ENCODE measurements around the gene VWC2L. TPM values are rescaled to one million over a fixed set of nuclear protein-coding genes. Genes with fewer than 3 reads are reported as not detected.

Gene VWC2L
- total and polyA plus RNA-seq, 2 experiments from 2014 or later: not detected

DNA sequence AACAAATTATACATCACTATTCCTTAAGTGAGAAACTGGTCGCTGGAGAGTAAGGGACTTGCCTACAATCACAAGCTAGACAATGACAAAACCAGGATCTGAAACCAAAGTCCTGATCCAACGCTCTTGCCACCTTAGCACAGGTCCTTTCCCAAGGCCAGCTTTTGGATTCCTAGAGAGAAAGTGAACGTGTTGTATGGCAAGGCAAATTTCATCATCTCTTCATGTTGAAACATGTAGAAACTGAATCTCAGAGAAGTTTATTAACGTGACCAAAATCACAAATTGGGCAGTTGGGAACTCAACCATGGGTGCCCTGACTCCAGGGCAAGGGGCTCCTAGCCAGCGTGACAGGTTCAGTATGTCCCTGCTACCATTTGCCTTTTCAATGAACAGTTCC is 118.2 kb downstream of the VWC2L start (continued):
- TF ChIP-seq, protein P1, sequence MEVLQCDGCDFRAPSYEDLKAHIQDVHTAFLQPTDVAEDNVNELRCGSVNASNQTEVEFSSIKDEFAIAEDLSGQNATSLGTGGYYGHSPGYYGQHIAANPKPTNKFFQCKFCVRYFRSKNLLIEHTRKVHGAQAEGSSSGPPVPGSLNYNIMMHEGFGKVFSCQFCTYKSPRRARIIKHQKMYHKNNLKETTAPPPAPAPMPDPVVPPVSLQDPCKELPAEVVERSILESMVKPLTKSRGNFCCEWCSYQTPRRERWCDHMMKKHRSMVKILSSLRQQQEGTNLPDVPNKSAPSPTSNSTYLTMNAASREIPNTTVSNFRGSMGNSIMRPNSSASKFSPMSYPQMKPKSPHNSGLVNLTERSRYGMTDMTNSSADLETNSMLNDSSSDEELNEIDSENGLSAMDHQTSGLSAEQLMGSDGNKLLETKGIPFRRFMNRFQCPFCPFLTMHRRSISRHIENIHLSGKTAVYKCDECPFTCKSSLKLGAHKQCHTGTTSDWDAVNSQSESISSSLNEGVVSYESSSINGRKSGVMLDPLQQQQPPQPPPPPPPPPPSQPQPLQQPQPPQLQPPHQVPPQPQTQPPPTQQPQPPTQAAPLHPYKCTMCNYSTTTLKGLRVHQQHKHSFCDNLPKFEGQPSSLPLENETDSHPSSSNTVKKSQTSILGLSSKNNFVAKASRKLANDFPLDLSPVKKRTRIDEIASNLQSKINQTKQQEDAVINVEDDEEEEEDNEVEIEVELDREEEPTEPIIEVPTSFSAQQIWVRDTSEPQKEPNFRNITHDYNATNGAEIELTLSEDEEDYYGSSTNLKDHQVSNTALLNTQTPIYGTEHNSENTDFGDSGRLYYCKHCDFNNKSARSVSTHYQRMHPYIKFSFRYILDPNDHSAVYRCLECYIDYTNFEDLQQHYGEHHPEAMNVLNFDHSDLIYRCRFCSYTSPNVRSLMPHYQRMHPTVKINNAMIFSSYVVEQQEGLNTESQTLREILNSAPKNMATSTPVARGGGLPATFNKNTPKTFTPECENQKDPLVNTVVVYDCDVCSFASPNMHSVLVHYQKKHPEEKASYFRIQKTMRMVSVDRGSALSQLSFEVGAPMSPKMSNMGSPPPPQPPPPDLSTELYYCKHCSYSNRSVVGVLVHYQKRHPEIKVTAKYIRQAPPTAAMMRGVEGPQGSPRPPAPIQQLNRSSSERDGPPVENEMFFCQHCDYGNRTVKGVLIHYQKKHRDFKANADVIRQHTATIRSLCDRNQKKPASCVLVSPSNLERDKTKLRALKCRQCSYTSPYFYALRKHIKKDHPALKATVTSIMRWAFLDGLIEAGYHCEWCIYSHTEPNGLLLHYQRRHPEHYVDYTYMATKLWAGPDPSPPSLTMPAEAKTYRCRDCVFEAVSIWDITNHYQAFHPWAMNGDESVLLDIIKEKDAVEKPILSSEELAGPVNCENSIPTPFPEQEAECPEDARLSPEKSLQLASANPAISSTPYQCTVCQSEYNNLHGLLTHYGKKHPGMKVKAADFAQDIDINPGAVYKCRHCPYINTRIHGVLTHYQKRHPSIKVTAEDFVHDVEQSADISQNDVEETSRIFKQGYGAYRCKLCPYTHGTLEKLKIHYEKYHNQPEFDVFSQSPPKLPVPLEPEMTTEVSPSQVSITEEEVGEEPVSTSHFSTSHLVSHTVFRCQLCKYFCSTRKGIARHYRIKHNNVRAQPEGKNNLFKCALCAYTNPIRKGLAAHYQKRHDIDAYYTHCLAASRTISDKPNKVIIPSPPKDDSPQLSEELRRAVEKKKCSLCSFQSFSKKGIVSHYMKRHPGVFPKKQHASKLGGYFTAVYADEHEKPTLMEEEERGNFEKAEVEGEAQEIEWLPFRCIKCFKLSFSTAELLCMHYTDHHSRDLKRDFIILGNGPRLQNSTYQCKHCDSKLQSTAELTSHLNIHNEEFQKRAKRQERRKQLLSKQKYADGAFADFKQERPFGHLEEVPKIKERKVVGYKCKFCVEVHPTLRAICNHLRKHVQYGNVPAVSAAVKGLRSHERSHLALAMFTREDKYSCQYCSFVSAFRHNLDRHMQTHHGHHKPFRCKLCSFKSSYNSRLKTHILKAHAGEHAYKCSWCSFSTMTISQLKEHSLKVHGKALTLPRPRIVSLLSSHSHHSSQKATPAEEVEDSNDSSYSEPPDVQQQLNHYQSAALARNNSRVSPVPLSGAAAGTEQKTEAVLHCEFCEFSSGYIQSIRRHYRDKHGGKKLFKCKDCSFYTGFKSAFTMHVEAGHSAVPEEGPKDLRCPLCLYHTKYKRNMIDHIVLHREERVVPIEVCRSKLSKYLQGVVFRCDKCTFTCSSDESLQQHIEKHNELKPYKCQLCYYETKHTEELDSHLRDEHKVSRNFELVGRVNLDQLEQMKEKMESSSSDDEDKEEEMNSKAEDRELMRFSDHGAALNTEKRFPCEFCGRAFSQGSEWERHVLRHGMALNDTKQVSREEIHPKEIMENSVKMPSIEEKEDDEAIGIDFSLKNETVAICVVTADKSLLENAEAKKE (CRISPR knock-in tag; IDR thresholded peaks at IDR 0.05): no peak
- TF ChIP-seq CREB1 (CRISPR knock-in tag; IDR thresholded peaks at IDR 0.05; ENCODE audit: low read depth) (no peak), JUNB (IDR thresholded peaks at IDR 0.05; ENCODE audit: unreplicated experiment) (no peak), EZH2phosphoT487 (IDR thresholded peaks at IDR 0.05; ENCODE audit: unreplicated experiment) (no peak)

DNA sequence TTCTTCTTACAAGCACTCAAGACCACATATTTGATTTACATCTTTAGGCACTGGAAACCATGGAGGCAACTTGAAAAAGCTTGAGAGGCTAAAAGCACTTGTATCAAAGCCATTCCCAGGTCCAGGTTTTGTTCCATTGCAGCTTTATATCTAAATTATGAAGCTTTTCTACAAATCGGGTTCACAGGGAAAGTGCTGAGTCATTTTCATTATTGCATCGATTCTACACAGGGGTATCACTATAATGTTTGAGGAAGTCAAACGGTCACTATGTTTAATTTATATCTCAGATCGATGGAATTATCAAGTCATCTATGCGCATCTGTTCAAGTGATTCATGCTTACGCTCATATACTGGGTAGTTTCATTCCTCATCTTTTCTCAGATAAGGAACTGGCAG is 118.7 kb downstream of the VWC2L start:
- DNase-seq (ENCODE audit: low spot score): no peak
- TF ChIP-seq STAT1 (IDR thresholded peaks at IDR 0.05; ENCODE audit: unreplicated experiment): no peak
- TF ChIP-seq JUNB (IDR thresholded peaks at IDR 0.05; ENCODE audit: unreplicated experiment): no peak
- TF ChIP-seq, protein P2, sequence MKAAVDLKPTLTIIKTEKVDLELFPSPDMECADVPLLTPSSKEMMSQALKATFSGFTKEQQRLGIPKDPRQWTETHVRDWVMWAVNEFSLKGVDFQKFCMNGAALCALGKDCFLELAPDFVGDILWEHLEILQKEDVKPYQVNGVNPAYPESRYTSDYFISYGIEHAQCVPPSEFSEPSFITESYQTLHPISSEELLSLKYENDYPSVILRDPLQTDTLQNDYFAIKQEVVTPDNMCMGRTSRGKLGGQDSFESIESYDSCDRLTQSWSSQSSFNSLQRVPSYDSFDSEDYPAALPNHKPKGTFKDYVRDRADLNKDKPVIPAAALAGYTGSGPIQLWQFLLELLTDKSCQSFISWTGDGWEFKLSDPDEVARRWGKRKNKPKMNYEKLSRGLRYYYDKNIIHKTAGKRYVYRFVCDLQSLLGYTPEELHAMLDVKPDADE (IDR thresholded peaks at IDR 0.05): no peak
- no peak for TF ChIP-seq EZH2phosphoT487 (IDR thresholded peaks at IDR 0.05; ENCODE audit: unreplicated experiment)
- no peak for TF ChIP-seq ZNF114 (CRISPR knock-in tag; IDR thresholded peaks at IDR 0.05)
- TF ChIP-seq, protein P1 (CRISPR knock-in tag; IDR thresholded peaks at IDR 0.05): no peak
- TF ChIP-seq CREB1 (CRISPR knock-in tag; IDR thresholded peaks at IDR 0.05; ENCODE audit: low read depth): no peak
- no peak for TF ChIP-seq EZH2 (IDR thresholded peaks at IDR 0.05; ENCODE audit: low read depth, unreplicated experiment)
- no peak for TF ChIP-seq ZNF331 (CRISPR knock-in tag; IDR thresholded peaks at IDR 0.05; ENCODE audit: low read depth)

More for the DNA sequence above, 118.7 kb downstream of the VWC2L start:
- H3K9me2 ChIP-seq (ENCODE audit: insufficient read depth): no peaks in the 10 kb centered on the region
- no peak overlapping the region for H3K4me2 ChIP-seq
- Mint-ChIP-seq H3K4me1 (peaks cover 3% of the 10 kb centered on the region; the same call in 2 of the 3 replicates), H3K27me3 (ENCODE audit: insufficient read depth, low read depth, poor library complexity) (no peaks in the 10 kb centered on the region), H3K36me3 (ENCODE audit: low read depth) (no peaks in the 10 kb centered on the region), H3K4me3 (no peak overlapping the region), H3K9me3 (no peaks in the 10 kb centered on the region), H3K27ac (no peak overlapping the region; the same call in 1 of the 2 replicates)
- no peaks in the 10 kb centered on the region for H3K27me3 ChIP-seq (ENCODE audit: insufficient read depth)
- no peaks in the 10 kb centered on the region for H3F3A ChIP-seq (replicated peaks; ENCODE audit: low read depth)
- no peaks in the 10 kb centered on the region for H3K79me2 ChIP-seq (replicated peaks; ENCODE audit: insufficient read depth)
- H4K20me1 ChIP-seq (replicated peaks; ENCODE audit: insufficient read depth): no peaks in the 10 kb centered on the region
- H3K4me3 ChIP-seq: no peak overlapping the region
- peaks cover 5% of the 10 kb centered on the region; the same call in 1 of the 2 replicates for H3K4me1 ChIP-seq (ENCODE audit: insufficient read depth)
- no peak overlapping the region for H3K27ac ChIP-seq (ENCODE audit: low read depth)
- no peak for ATAC-seq
- H2AFZ ChIP-seq: peak overlapping the region; percentile 84
- no peaks in the 10 kb centered on the region for H3K36me3 ChIP-seq (ENCODE audit: insufficient read depth)

Measured in GM23338 (cell line).